MCF 10A (cell line): ENCODE results near the gene MAP2K5. TPM values are rescaled to one million over a fixed set of nuclear protein-coding genes. Genes with fewer than 3 reads are reported as not detected.

ENCODE experiments used
- BruUV-seq: library from RNA; stranded (reverse); fragments of 400-500 nt; replicated peaks from 2 replicates; lab custom pipeline; 2021; lab: Mats Ljungman, UMichigan
- CTCF ChIA-PET: fragments of 300-600 bp; sonication (Branson Sonifier 250); formaldehyde crosslinking; extraction: SDS; loops from one replicate; lab custom pipeline; 2021; ENCODE audit warnings: antibody characterized with exemption, inconsistent platforms; lab: Yijun Ruan, JAX
- POLR2A ChIA-PET: fragments of 300-600, 350-650 bp; sonication (Branson Sonifier 250); formaldehyde crosslinking; extraction: SDS; loops from one replicate; lab custom pipeline; 2020; ENCODE audit warnings: antibody characterized with exemption, inconsistent platforms; lab: Yijun Ruan, JAX
- DNase-seq: peaks from one replicate; pipeline ENCODE4 v3.0.0-alpha.2; 2018; ENCODE audit not compliant: unreplicated experiment
- H3K27ac Mint-ChIP-seq: one replicate; pipeline ENCODE4 v1.8.0; 2022; ENCODE audit warnings: mild to moderate bottlenecking, low read depth, mixed read lengths; ENCODE audit not compliant: unreplicated experiment
- H3K27me3 Mint-ChIP-seq: one replicate; pipeline ENCODE4 v1.8.0; 2022; ENCODE audit warnings: mixed read lengths; ENCODE audit not compliant: insufficient read depth, unreplicated experiment
- H3K36me3 Mint-ChIP-seq: one replicate; pipeline ENCODE4 v1.8.0; 2022; ENCODE audit warnings: mild to moderate bottlenecking, moderate library complexity, mixed read lengths; ENCODE audit not compliant: insufficient read depth, unreplicated experiment
- H3K4me1 Mint-ChIP-seq: one replicate; pipeline ENCODE4 v1.8.0; 2022; ENCODE audit warnings: mixed read lengths; ENCODE audit not compliant: insufficient read depth, unreplicated experiment
- H3K4me3 Mint-ChIP-seq: one replicate; pipeline ENCODE4 v1.8.0; 2022; ENCODE audit warnings: mild to moderate bottlenecking, moderate library complexity, mixed read lengths; ENCODE audit not compliant: unreplicated experiment
- H3K9me3 Mint-ChIP-seq: one replicate; pipeline ENCODE4 v1.8.0; 2022; ENCODE audit warnings: mixed read lengths; ENCODE audit not compliant: unreplicated experiment
- intact Hi-C: fragments of 100-400 bp; cut with micrococcal nuclease; formaldehyde crosslinking; loops from 2 replicates; pipeline ENCODE4 v1.14.1; 2022
- total RNA-seq: library from RNA; stranded (reverse); gene quantifications from 2 replicates; pipeline ENCODE4 v1.2.3, GENCODE V29; 2022
- TF ChIP-seq, protein P1 (sequence below): fragments of 200-600 bp; IDR thresholded peaks from one replicate; pipeline ENCODE4 v1.8.0; 2022; ENCODE audit warnings: antibody characterized with exemption, mild to moderate bottlenecking; ENCODE audit not compliant: unreplicated experiment

The MAP2K5 gene
- total RNA-seq, 1 experiment from 2014 or later, result 24.4 TPM

DNA sequence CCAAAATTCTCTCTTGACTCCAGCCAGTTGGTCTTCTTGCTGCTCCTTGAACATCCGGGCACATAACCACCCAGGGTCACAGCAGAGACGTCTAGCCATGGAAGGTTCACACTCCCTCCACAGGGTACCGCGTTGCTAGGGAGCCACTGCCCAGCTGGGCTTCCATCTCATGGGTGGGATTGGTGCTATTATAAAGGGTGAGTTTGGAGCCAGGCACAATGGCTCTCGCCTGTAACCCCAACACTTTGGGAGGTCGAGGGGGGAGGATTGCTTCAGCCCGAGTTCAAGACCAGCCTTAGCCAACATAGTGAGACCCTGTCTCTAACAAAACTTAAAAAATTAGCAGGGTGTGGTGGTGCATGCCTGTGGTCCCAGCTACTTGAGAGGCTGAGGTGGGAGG is 265.3 kb downstream of the MAP2K5 start:
- no peaks in the 10 kb centered on the region for H3K36me3 Mint-ChIP-seq
- BruUV-seq, result no TSS peak
- ChIA-PET CTCF (interaction anchor here (0.6 kb wide), 1 partner anchor 29 kb away, joined by 3 read pairs; no protein-coding TSS in a partner anchor), POLR2A (no interaction called here)
- H3K9me3 Mint-ChIP-seq, result no peaks in the 10 kb centered on the region
- TF ChIP-seq, protein P1, sequence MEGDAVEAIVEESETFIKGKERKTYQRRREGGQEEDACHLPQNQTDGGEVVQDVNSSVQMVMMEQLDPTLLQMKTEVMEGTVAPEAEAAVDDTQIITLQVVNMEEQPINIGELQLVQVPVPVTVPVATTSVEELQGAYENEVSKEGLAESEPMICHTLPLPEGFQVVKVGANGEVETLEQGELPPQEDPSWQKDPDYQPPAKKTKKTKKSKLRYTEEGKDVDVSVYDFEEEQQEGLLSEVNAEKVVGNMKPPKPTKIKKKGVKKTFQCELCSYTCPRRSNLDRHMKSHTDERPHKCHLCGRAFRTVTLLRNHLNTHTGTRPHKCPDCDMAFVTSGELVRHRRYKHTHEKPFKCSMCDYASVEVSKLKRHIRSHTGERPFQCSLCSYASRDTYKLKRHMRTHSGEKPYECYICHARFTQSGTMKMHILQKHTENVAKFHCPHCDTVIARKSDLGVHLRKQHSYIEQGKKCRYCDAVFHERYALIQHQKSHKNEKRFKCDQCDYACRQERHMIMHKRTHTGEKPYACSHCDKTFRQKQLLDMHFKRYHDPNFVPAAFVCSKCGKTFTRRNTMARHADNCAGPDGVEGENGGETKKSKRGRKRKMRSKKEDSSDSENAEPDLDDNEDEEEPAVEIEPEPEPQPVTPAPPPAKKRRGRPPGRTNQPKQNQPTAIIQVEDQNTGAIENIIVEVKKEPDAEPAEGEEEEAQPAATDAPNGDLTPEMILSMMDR, result no peak
- no peaks in the 10 kb centered on the region for H3K27me3 Mint-ChIP-seq
- intact Hi-C loops, result no loop called here
- H3K4me1 Mint-ChIP-seq, result no peaks in the 10 kb centered on the region
- no peak overlapping the region for H3K4me3 Mint-ChIP-seq
- H3K27ac Mint-ChIP-seq, result no peak overlapping the region
- no peak for DNase-seq

DNA sequence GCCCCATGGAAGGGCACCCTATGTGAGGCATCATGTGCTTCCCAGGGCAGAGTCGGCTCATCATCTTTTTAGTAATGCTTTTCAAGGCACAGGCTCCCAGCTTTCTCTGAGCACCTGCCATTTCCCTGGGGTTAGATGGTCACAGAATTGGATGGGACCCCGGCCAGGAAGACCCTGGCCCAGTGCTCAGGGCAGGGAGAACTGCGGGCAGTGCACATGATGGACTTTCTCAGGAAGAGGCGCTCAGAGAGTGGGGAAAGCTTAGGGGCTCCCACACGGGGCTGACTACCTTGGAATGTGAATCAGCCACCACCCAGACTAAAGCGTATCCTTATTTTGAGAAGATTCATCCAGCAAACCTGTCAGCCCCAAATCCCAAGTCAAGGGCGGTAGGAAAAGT is 266.3 kb downstream of the MAP2K5 start:
- Mint-ChIP-seq H3K36me3 (no peaks in the 10 kb centered on the region), H3K27ac (no peak overlapping the region), H3K4me1 (no peaks in the 10 kb centered on the region), H3K27me3 (no peaks in the 10 kb centered on the region), H3K9me3 (no peaks in the 10 kb centered on the region), H3K4me3 (no peak overlapping the region)
- DNase-seq, result no peak
- CTCF ChIA-PET, result no interaction called here
- BruUV-seq, result no TSS peak
- POLR2A ChIA-PET, result no interaction called here
- intact Hi-C loops, result no loop called here
- TF ChIP-seq, protein P1, result no peak

DNA sequence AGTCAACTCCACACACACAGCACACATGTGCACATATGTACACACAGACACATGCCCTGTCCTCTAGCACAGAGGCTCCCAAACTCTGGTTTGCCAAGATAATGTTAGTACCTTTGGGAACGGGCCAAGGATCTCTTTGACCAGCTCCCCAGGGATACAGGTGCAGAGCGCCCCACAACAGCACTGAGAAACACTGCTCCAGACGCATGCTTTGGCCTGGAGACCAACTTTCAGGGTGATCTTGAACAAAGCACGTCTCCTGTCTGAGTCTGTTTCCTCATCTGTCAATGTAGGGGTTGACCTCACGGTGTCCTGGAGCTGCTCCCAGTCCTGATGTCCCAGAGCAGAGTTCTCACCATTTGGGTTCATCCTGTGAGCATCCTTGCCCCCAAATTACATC is 266.9 kb downstream of the MAP2K5 start:
- CTCF ChIA-PET, result no interaction called here
- BruUV-seq, result no TSS peak
- POLR2A ChIA-PET, result no interaction called here
- H3K4me1 Mint-ChIP-seq, result no peaks in the 10 kb centered on the region
- no peak overlapping the region for H3K27ac Mint-ChIP-seq
- no peaks in the 10 kb centered on the region for H3K36me3 Mint-ChIP-seq
- H3K4me3 Mint-ChIP-seq, result no peak overlapping the region
- DNase-seq, result no peak
- no peaks in the 10 kb centered on the region for H3K9me3 Mint-ChIP-seq
- TF ChIP-seq, protein P1, result no peak
- intact Hi-C loops, result no loop called here
- H3K27me3 Mint-ChIP-seq, result no peaks in the 10 kb centered on the region

DNA sequence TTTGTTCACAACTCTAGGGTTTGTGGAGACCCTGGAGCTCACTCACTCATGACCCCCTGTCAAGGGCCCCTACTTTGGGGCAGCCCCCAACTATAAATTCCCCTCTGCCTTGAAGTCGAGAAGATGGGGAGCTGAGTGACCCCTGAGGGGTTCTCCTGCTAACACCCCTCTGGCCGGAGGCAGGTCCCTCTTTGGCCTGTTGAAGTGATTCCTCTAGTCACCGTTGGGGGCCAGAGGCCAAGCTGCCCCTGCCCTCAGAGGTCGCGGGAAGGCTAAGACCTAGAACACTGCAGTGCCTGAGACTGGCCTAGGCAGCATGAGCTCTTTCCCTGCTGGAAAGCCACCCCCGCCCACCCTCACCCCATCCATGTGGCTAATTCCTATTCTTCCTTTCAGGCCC is 267.4 kb downstream of the MAP2K5 start:
- intact Hi-C loops, result no loop called here
- POLR2A ChIA-PET, result no interaction called here
- no peaks in the 10 kb centered on the region for H3K9me3 Mint-ChIP-seq
- TF ChIP-seq, protein P1, result no peak
- no peaks in the 10 kb centered on the region for H3K36me3 Mint-ChIP-seq
- DNase-seq, result no peak
- H3K27ac Mint-ChIP-seq, result no peak overlapping the region
- no peaks in the 10 kb centered on the region for H3K27me3 Mint-ChIP-seq
- no peaks in the 10 kb centered on the region for H3K4me1 Mint-ChIP-seq
- no TSS peak for BruUV-seq
- CTCF ChIA-PET, result no interaction called here
- H3K4me3 Mint-ChIP-seq, result no peak overlapping the region
